Frontal cortex (tissue), 4 donors: ENCODE measurements around the gene SALL3. TPM values are rescaled to one million over a fixed set of nuclear protein-coding genes. Genes with fewer than 3 reads are reported as not detected.

Experiments used
- DNase-seq, 2 donors: peaks; one replicate each; pipeline ENCODE4 v3.0.0; 2012; ENCODE audit warnings: low spot score in 2 of 2
- FAIRE-seq: peaks from 2 replicates; lab custom pipeline; 2012; peaks lifted over from hg19 to GRCh38; lab: Jason Lieb, UNC
- total RNA-seq: library from RNA; depleted of rRNA; stranded (reverse); fragments of >200 nt; gene quantifications from one replicate; pipeline ENCODE4 v1.2.3, GENCODE V29; 2014
- donor health status: control.
- donor health status: control.
- donor health status: control.

Gene SALL3
- total RNA-seq, 1 donor from 2014 or later = 5.3 TPM

GRCh38 chr18:78996741-78997490 is 17.3 kb downstream of the SALL3 start:
- FAIRE-seq (no peak), DNase-seq (no peak)

- DNase-seq = no peak
- no peak for FAIRE-seq
Measured at GRCh38 chr18:78998371-78999071, 18.9 kb downstream of the SALL3 start.

DNA sequence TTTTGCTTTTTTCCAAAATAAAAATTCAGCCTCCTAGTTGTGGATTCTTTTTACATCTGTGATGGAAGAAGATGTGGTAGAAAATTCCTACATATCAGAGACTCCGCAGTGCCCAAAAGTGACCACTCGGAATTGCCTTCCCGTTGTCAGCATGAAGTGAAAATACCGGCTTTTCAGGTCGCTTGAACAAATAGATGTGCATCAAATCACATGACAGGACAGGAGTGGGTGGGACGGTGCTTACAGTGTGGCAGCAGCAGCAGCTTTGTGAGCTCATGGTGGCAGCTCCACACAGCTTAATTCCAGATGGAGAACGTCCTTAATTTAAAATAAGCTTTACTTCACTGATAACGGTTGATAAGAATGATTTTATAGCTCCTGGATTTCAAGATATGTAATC is 20.3 kb downstream of the SALL3 start:
- no peak for DNase-seq
- FAIRE-seq = no peak

GRCh38 chr18:79000997-79001396 is 21.4 kb downstream of the SALL3 start:
- DNase-seq = no peak
- no peak for FAIRE-seq

DNA sequence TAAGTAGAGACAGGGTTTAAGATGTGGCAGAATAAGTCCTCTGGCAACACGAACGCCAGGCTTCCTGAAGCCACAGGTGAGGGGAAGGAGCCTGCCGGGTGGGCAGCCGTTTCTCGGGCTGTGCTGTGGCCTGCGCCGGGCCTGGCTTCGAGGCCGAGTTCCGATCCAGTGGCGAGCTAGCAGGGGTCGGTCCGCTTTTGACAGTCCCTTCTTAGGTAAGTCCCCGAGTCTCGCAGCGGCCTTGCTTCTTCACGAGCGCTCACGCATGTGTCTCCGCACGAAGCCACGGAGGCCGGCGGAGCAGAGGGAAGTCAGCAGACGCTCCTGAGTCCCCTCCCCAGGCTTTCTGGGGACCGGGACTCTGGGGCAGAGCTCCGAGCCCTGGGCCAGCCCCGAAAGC is 26.0 kb downstream of the SALL3 start:
- DNase-seq = no peak
- FAIRE-seq = no peak

- DNase-seq (no peak), FAIRE-seq (no peak)
Measured at GRCh38 chr18:79006106-79006795, 26.6 kb downstream of the SALL3 start.

DNA sequence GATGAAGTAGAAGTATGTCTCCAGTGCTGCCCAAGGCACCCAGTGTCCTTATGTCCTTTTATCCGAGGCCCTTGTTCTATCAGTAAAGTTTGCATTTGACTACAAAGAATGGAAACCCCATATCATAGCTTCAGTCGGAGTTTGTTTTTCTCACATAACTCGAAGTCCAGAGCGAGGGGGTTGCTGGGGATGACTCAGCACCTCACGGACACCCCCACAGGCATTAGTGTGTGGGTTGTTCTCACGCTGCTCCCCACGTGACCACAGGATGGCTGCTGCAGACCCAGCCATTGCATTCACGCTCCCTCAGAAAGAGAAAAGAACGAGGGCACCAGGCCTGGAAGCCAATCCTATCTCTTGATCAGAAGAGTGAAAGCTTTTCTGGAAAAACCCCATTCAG is 27.8 kb downstream of the SALL3 start:
- DNase-seq (no peak), FAIRE-seq (no peak)

DNA sequence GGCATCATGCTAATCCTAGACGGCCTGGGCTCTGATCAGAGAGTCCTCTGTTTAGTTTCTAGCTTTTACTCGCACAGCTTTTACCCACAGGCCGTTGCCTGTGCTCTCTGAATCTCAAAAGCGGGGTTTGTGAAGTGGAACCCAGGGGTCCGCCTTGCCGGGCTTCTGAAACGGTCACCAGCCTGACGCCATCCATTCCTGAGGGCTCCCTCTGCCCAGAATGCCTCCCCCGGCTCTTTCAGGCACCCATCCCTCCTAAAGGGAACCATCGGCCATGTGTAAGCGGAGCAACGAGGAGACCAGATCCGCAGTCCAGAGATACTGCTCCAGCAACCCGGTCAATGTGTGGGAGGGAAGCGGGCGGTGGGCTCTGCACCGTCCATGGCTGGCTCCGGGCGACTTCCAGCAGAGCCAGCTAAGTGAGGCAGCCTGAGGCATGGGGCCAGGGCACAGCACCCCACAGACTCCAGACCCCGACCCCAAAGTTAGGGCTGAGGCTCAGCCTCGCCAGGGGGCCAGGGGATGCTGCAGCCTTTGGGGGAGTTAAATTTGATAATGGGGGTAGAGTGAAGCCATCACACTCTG is 28.8 kb downstream of the SALL3 start:
- FAIRE-seq (no peak), DNase-seq (no peak)

DNA sequence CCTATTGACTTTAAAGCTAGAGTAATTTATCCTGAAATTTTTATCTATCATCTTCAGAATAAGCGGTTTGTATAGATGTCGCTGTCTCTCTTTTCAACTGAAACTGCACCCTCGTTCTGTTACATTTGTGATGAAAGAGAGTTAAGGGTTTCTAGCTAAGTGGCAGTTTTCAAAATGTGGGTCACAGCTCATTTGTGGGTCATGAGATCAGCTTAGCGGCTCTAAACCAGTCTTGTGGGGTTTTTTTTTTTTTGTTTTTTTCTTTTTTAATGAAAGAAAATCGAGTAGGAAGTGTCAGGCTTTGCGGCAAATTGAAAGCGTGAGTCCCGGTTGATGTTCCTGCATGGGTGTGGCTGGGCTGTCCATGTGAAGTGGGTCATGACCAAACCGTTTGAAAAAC is 31.2 kb downstream of the SALL3 start:
- FAIRE-seq (no peak), DNase-seq (no peak)

DNA sequence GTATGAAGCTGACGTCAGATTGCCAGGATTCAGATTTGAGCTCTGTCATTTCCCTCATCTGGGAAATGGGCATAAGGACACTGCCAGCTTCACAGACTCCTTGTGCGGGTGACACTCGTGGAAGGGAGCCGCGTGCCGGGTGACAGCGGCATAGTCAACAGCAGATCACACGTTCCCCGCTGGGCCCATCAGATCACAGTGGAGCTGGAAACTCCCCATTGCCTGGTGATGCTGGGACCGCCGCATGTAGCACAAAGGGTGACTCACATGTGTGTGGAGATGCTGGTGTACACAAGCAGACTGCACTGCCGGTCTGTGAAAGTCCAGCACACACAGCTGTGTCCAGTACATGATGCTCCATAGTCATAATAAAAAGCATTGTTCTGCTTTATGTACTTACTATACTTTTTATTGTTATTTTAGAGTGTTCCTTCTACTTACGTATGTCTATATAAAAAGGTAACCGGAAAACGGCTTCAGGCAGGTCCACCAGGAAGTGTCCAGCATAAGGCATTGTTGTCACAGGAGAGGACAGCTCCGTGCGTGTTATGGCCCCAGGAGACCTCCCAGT is 31.8 kb downstream of the SALL3 start:
- FAIRE-seq (no peak), DNase-seq (no peak)

DNA sequence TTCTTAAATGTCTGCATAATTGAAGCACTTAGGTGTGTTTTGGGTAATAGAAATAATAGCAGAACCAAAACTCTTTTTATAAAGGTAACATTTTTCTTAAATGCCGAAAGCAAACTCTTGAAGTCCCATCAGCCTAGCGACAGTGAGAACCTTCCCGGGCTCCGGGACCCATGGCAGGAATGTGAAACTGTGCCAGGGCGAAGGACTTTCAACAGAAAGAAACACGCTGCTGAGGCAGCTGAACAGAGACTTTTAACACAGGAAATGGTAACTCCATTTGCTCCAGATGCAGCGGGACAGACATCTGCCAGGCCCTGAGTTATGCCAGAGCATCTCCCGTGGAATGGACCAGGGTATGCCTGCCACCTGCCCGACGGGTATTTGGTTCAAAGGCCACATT is 34.3 kb downstream of the SALL3 start:
- FAIRE-seq (no peak), DNase-seq (no peak)

GRCh38 chr18:79018911-79019310 is 39.3 kb downstream of the SALL3 start:
- DNase-seq (no peak), FAIRE-seq (no peak)

DNA sequence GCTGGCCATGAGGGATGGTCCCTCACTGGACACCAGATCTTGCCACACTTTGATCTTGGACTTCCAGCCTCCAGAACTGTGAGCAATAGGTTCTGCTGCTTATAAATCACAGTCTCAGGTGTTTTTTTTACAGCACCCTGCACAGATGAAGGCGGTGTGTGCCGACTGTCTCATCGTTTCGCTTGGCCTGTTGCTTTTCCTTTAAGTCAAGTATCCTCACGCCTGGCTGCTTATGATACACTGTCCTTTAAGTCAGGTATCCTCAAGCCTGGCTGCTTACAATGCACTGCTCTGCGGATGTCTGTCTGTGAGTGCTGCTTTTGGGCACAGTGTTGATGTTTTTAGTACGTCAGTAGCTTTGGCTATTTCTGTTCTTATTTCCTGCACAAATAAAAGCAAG is 40.3 kb downstream of the SALL3 start:
- FAIRE-seq (no peak), DNase-seq (no peak)

DNA sequence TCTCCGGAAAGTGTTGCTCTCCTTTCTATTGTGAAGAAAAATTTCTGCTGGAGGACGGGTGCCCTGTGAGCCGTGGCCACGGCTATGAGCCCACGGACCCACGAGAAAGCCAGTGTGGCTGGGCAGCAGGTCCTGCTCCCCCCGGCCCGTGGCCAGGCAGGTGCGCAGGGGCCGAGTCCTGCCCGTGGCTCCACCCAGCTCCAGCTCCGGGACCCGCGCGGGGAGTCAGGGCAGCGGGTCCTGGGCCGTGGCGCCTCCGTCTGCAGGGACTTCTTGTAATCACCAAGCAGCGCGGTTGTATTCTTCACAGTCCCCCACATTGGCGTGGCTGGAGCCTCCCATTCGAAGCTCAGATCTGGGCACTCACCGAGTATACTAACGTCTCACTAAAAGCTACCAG is 43.0 kb downstream of the SALL3 start:
- FAIRE-seq (no peak), DNase-seq (no peak)

- DNase-seq (no peak), FAIRE-seq (no peak)
Measured at GRCh38 chr18:79026491-79026890, 46.9 kb downstream of the SALL3 start.

DNA sequence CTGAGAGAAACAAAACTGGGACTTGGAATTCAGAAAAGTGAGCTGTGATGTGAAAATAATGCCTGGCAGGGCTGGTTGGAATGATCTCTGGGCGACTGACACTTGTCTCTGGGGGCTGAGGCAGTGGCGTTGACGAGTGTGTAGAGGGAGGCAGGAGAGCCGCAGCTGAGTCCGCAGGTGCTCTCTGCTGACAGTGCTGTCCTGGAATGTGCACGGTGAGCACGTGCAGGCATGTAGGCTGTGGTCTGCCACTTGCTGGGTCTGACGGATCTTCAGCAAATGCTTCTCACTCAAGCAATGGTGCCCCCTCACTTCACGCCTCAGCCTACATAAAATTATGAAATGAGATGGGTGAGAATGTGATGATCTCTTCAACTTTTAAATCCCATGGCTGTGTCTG is 51.1 kb downstream of the SALL3 start:
- FAIRE-seq = no peak
- DNase-seq = no peak

DNA sequence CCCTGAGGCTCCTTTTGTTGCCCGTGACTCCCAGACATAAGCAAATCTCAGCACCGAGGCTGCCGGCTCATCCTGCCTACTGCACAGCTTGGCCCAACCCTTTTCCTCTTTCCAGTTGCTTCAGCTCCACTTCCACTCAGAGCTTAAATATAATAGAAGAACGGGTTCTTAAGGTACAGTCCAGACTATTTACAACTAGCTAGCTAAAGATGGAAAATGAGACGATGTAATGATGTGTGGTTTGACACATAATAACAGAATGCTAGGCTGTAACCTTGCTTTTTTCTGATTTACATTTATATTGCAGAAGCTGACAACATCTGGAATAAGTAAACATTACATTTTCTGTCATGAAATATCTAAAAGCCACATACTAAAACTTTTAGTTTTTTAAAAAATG is 62.7 kb downstream of the SALL3 start:
- no peak for FAIRE-seq
- no peak for DNase-seq

GRCh38 chr18:79043288-79043687 is 63.7 kb downstream of the SALL3 start:
- DNase-seq (no peak), FAIRE-seq (no peak)

- DNase-seq = no peak
Measured at GRCh38 chr18:79046522-79046921, 66.9 kb downstream of the SALL3 start.

GRCh38 chr18:79047556-79048244 is 68.1 kb downstream of the SALL3 start:
- no peak for DNase-seq
- FAIRE-seq = no peak

More at GRCh38 chr18:79046522-79046921, 66.9 kb downstream of the SALL3 start:
- FAIRE-seq = no peak
